PC-3 (cell line): Measurements from ENCODE around the gene TMEM30B.

ENCODE experiments used
- CTCF ChIP-seq: fragments of 300-600 bp; sonication (generic); conservative IDR thresholded peaks from 2 replicates; pipeline ENCODE4 v1.5.1; 2017; ENCODE audit warnings: antibody characterized with exemption, low read depth, mild to moderate bottlenecking, low read length
- EZH2 ChIP-seq: fragments of 300-600 bp; sonication (generic); IDR thresholded peaks from one replicate; pipeline ENCODE4 v1.6.1; 2017; ENCODE audit warnings: antibody characterized with exemption, mild to moderate bottlenecking, low read length; ENCODE audit not compliant: unreplicated experiment

GRCh38 chr14:61229475-61229888, 51.7 kb downstream of the TMEM30B start:
- TF ChIP-seq CTCF (no peak), EZH2 (no peak)
